ENCODE data around the gene SMARCD2.

Gene SMARCD2

DNA sequence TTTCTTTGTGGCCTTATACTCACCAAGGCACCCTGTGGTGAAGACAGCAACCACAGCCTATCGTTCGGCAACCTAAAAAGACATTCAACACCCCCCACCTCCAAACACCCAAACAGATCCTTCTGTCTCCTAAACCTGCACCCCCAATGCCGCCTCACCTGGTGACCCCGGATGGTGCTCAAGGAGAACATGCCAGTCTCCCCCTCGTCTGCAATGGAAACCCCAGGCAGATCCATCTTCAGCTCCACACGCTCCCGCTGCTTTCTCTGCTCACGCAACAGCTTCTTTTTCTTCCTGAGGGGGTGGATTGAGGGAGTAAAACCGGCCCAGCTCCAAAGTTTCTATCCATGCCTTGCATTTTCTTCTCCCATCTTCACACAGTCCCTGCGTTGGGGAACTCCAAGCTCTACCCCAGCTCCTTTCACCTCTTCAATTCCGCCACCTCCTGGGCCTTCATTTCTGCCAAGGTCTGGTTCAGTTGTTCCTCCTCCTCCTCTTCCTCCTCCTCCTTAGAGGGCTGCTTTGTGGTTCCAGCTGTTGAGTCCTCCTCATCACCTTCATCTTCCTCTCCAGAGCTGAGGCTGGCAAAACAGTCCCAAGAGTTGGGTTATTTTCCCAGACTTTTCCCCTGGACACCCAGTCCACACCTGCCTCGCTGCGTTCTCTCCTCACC is 18.7 kb downstream of the SMARCD2 start:
- TF ChIP-seq, protein P1, sequence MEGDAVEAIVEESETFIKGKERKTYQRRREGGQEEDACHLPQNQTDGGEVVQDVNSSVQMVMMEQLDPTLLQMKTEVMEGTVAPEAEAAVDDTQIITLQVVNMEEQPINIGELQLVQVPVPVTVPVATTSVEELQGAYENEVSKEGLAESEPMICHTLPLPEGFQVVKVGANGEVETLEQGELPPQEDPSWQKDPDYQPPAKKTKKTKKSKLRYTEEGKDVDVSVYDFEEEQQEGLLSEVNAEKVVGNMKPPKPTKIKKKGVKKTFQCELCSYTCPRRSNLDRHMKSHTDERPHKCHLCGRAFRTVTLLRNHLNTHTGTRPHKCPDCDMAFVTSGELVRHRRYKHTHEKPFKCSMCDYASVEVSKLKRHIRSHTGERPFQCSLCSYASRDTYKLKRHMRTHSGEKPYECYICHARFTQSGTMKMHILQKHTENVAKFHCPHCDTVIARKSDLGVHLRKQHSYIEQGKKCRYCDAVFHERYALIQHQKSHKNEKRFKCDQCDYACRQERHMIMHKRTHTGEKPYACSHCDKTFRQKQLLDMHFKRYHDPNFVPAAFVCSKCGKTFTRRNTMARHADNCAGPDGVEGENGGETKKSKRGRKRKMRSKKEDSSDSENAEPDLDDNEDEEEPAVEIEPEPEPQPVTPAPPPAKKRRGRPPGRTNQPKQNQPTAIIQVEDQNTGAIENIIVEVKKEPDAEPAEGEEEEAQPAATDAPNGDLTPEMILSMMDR (IDR thresholded peaks at IDR 0.05; ENCODE audit: low read depth, low read length), result no peak
- no peak overlapping the region for H3K4me3 ChIP-seq (ENCODE audit: low read depth, low read length)

DNA sequence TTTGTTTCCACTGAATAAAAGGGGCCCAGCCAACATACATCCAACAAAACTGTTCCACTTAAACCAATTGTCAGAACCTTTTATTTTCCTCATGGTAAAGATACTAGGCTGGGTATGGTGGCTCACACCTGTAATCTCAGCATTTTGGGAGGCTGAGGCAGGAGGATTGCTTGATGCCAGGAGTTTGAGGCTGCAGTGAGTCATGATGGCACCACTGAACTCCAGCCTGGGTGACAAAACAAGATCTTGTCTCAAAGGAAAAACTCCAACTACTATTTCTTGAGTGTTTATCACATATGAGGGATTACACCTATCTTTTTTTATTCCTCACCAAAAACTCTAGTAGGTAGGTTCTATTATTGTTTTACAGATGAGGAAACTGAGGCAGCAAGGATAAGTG is 19.9 kb downstream of the SMARCD2 start:
- TF ChIP-seq, protein P1 (IDR thresholded peaks at IDR 0.05; ENCODE audit: low read depth, low read length), result no peak
- no peak overlapping the region for H3K4me3 ChIP-seq (ENCODE audit: low read depth, low read length)

DNA sequence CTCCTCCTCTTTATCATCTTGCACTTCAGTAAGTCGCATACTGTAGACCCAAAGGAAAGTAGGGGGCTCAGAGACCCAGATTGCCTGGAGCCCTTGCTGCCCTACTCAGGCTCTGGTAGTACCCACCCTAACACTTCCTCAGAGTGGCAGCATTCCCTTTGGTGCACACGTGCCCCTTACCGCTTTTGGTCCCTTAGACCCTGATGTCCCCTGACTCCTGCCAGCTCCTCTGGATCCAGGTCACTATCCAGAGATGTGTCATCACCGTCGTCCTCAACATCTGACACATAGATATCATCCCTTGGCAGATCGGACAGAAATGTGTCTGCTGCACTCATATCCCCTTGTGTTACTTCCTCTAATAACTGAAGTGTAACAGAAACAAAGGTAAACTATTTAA is 20.7 kb downstream of the SMARCD2 start:
- TF ChIP-seq, protein P1 (IDR thresholded peaks at IDR 0.05; ENCODE audit: low read depth, low read length), result no peak
- no peak overlapping the region for H3K4me3 ChIP-seq (ENCODE audit: low read depth, low read length)

DNA sequence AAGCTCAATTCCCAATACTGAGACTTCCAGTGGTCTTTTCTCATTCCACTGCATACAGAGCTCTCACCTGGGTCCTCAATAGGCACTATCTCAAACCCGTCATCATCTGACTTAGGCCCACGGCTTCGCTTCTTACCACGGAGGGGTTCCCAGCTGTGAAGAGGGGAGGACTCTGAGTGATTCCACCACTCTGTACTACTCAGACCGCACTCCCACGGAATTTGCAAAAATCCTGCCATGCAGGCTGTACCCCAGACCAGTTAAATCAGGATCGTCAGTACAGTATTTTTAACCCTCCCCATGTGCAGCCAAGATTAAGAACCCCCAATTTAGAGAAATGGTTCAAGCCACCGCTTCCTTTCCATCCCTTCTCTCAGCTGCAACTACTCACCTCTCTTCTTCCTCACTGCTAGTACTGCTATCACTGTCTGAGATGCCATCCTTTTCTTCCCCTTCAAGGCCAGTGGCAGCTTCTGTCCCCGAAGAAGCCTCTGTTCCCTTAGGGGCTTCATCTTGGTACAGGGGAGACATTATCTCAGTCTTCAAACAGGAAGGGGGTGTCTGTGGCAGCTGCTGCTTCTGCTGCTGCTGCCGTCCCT is 21.4 kb downstream of the SMARCD2 start:
- no peak overlapping the region for H3K4me3 ChIP-seq (ENCODE audit: low read depth, low read length)
- TF ChIP-seq, protein P1 (IDR thresholded peaks at IDR 0.05; ENCODE audit: low read depth, low read length), result no peak

DNA sequence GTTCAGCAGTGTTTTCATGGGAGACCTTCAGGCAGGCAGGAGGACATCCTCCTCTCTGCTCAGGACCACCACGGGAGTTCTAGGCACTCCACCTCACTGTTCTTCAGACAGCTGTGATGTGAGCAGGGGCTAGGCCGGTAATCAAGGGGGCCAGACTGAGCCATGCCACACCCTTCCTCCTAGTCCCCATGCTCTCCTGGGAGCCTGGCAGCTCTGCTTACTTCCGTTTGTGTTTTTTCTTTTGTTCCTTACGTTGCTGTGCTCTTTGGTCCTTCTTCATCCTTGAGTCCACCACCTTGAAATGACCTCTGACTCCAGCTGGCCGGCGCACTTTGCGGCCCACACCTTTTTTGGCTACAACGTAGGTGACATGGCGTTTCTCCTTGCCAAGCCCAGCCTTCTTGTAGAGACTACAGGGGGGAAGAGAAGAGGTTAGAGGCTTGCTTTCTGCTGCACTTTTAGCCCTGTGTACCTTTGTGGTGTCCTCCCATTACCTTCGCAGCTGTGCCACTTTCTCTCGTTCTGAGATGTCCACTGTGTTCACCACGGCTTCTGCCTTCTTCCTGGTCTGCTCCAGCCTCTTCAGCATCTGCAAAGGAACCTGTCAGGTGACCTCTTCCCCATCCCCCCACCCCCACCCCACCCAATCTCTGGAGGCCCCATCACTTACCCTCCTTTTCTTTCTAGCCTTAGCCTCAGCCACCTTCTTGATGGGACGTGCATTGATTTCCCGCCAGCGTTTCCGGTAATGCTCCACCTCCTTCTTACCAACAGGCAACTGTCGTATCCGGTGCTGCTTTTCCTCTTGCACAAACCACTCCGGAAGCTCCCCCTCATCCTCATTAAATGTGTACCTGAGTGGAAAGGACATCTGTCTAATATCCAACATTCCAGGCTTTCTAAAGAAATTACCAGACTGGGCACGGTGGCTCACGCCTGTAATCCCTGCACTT is 22.6 kb downstream of the SMARCD2 start:
- TF ChIP-seq, protein P1 (IDR thresholded peaks at IDR 0.05; ENCODE audit: low read depth, low read length), result no peak

DNA sequence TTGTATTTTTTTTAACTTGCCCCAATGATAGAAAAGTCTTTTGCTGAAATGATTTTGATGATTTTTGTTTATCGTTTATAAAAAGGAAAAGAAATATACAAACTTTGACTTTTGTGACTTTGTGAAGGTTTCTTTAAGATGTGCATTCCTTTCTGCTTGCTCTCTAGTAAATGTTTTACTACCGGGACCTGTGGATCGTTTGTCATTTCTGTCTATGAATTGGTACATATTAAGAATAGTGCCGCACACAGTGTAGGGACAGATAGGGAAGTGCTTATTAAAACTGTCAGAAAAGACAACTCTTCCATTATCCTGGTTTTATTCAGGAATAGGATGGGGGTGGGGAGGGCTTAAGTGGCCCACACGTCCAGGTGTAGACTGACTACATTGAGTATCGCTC is 23.4 kb downstream of the SMARCD2 start:
- TF ChIP-seq, protein P1 (IDR thresholded peaks at IDR 0.05; ENCODE audit: low read depth, low read length), result no peak
- H3K4me3 ChIP-seq (ENCODE audit: low read depth, low read length), result no peak overlapping the region

More for the DNA sequence above, 22.6 kb downstream of the SMARCD2 start:
- no peak overlapping the region for H3K4me3 ChIP-seq (ENCODE audit: low read depth, low read length)
